ENCODE measurements around the gene FNDC3A.

DNA sequence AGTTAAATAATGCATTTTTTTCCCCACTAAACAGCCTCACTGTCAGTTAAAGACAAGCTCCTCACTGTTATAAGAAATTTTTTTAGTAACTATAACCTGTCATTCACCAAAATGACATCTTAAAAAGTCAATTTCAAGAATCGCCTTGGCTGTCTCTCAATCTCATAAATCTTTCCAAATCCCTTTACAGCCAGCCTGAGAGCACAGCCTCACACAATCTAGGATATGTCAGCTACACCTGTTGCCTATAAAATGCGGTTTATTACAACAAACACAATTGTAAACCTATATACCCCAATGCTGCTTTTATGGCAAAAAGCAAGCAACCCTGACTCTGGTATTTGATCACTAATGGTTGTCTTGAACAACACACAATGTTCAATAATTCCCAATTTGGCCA lies 29.5 kb upstream of the FNDC3A start:
- TF ChIP-seq, protein P1, sequence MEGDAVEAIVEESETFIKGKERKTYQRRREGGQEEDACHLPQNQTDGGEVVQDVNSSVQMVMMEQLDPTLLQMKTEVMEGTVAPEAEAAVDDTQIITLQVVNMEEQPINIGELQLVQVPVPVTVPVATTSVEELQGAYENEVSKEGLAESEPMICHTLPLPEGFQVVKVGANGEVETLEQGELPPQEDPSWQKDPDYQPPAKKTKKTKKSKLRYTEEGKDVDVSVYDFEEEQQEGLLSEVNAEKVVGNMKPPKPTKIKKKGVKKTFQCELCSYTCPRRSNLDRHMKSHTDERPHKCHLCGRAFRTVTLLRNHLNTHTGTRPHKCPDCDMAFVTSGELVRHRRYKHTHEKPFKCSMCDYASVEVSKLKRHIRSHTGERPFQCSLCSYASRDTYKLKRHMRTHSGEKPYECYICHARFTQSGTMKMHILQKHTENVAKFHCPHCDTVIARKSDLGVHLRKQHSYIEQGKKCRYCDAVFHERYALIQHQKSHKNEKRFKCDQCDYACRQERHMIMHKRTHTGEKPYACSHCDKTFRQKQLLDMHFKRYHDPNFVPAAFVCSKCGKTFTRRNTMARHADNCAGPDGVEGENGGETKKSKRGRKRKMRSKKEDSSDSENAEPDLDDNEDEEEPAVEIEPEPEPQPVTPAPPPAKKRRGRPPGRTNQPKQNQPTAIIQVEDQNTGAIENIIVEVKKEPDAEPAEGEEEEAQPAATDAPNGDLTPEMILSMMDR (conservative IDR thresholded peaks at IDR 0.05; ENCODE audit: low read depth, low read length), result no peak
- no peak for TF ChIP-seq EZH2 (IDR thresholded peaks at IDR 0.05; ENCODE audit: borderline replicate concordance, low read depth, low read length, poor library complexity, severe bottlenecking)
